ENCODE measurements around the gene HOXC9.
A peak's percentile ranks its signal among the peaks of the same experiment; 100 is the strongest.

Gene HOXC9

GRCh38 chr12:53976172-53976822 lies 23.7 kb upstream of the HOXC9 start:
- no peak for DNase-seq

GRCh38 chr12:53976823-53977595 lies 23.0 kb upstream of the HOXC9 start:
- DNase-seq, result no peak

GRCh38 chr12:53977596-53978445 lies 22.1 kb upstream of the HOXC9 start:
- no peak for DNase-seq

GRCh38 chr12:53978477-53979356 lies 21.2 kb upstream of the HOXC9 start:
- DNase-seq, result no peak

- DNase-seq, result no peak
Observed at GRCh38 chr12:53980104-53980801, 19.7 kb upstream of the HOXC9 start.

GRCh38 chr12:53980802-53981496 lies 19.0 kb upstream of the HOXC9 start:
- DNase-seq, result no peak

GRCh38 chr12:53981634-53982565 lies 18.1 kb upstream of the HOXC9 start:
- no peak for DNase-seq

- DNase-seq, result no peak
Observed at GRCh38 chr12:53982648-53983567, 17.1 kb upstream of the HOXC9 start.

- no peak for DNase-seq
Observed at GRCh38 chr12:53983568-53983949, 16.4 kb upstream of the HOXC9 start.

GRCh38 chr12:53983950-53984572 lies 15.9 kb upstream of the HOXC9 start:
- DNase-seq, result no peak

- peak; percentile 47 for DNase-seq
Observed at GRCh38 chr12:53984901-53985691, 14.9 kb upstream of the HOXC9 start, which contains the start of gene HOXC10. Gene HOXC10 (plus strand): TSS chr12:53985146. CDS start chr12:53985260, 114 bp downstream.

- DNase-seq, result no peak
Observed at GRCh38 chr12:53985692-53985993, 14.3 kb upstream of the HOXC9 start.

- DNase-seq, result no peak
Observed at GRCh38 chr12:53985994-53986685, 13.8 kb upstream of the HOXC9 start.

- DNase-seq, result no peak
Observed at GRCh38 chr12:53986686-53987483, 13.1 kb upstream of the HOXC9 start.

GRCh38 chr12:53987787-53988230 lies 12.2 kb upstream of the HOXC9 start:
- DNase-seq, result no peak
